IMR-90 (cell line): ENCODE measurements around the gene LDLRAD4. TPM values are rescaled to one million over a fixed set of nuclear protein-coding genes. Genes with fewer than 3 reads are reported as not detected.

Experiments used
- ATAC-seq: fragments of 200-7000 bp; cut with Tn5 transposase; 2 replicates; pipeline ENCODE4 v1.9.1; 2020; ENCODE audit warnings: low read depth, mild to moderate bottlenecking, moderate library complexity
- BruUV-seq: library from RNA; stranded (reverse); fragments of 400-500 nt; replicated peaks from 2 replicates; lab custom pipeline; 2021; lab: Mats Ljungman, UMichigan
- CTCF ChIA-PET: fragments of 300-600 bp; formaldehyde crosslinking; extraction: SDS; loops from one replicate; lab custom pipeline; 2021; ENCODE audit warnings: antibody characterized with exemption; lab: Yijun Ruan, JAX
- POLR2A ChIA-PET: fragments of 300-600 bp; sonication (Branson Sonifier 250); formaldehyde crosslinking; loops from one replicate; lab custom pipeline; 2022; ENCODE audit warnings: antibody characterized with exemption; ENCODE audit not compliant: unreplicated experiment; lab: Charles Lee
- DNase-seq: peaks from one replicate; pipeline ENCODE4 v3.0.0; 2013
- H2AFZ ChIP-seq: replicated peaks from 2 replicates; pipeline ENCODE3; 2013; ENCODE audit warnings: low read length, mild to moderate bottlenecking; ENCODE audit not compliant: poor library complexity
- H2AK5ac ChIP-seq: 2 replicates; pipeline ENCODE4 v1.6.1; 2013; ENCODE audit warnings: low read depth, low read length, inconsistent platforms
- H2AK9ac ChIP-seq: replicated peaks from 2 replicates; pipeline ENCODE3; 2013; ENCODE audit warnings: mild to moderate bottlenecking, low read depth, low read length, moderate library complexity; ENCODE audit not compliant: poor library complexity
- H2BK120ac ChIP-seq: 2 replicates; pipeline ENCODE4 v1.6.1; 2013; ENCODE audit warnings: low read depth, low read length, inconsistent platforms
- H2BK15ac ChIP-seq: 3 replicates; pipeline ENCODE4 v1.6.1; 2013; ENCODE audit warnings: low read depth, low read length, inconsistent platforms
- H2BK20ac ChIP-seq: 2 replicates; pipeline ENCODE4 v1.6.1; 2013; ENCODE audit warnings: low read depth, mild to moderate bottlenecking, inconsistent platforms, low read length, moderate library complexity
- H2BK5ac ChIP-seq: 2 replicates; pipeline ENCODE4 v1.6.1; 2013; ENCODE audit warnings: mild to moderate bottlenecking, low read depth, low read length, inconsistent platforms; ENCODE audit not compliant: poor library complexity, severe bottlenecking
- H3K14ac ChIP-seq: replicated peaks from 2 replicates; pipeline ENCODE4 v1.6.1; 2013; ENCODE audit warnings: low read depth, low read length, inconsistent platforms
- H3K18ac ChIP-seq: 2 replicates; pipeline ENCODE4 v1.6.1; 2013; ENCODE audit warnings: low read depth, low read length, control low read depth
- H3K23ac ChIP-seq: 2 replicates; pipeline ENCODE4 v1.6.1; 2013; ENCODE audit warnings: low read depth, low read length, inconsistent platforms
- H3K27ac ChIP-seq: 2 replicates; pipeline ENCODE4 v1.5.1; 2013; ENCODE audit warnings: mild to moderate bottlenecking, control low read depth, low read length; ENCODE audit not compliant: insufficient read depth
- H3K27me3 ChIP-seq: 2 replicates; pipeline ENCODE4 v1.6.1; 2013; ENCODE audit warnings: low read length; ENCODE audit not compliant: control insufficient read depth, insufficient read depth
- H3K36me3 ChIP-seq: 2 replicates; pipeline ENCODE4 v1.6.1; 2013; ENCODE audit warnings: low read length, mixed read lengths; ENCODE audit not compliant: control insufficient read depth, insufficient read depth
- H3K4ac ChIP-seq: 2 replicates; pipeline ENCODE4 v1.6.1; 2013; ENCODE audit warnings: low read depth, low read length, inconsistent platforms
- H3K4me1 ChIP-seq: 2 replicates; pipeline ENCODE4 v1.6.1; 2013; ENCODE audit warnings: low read length, mixed read lengths; ENCODE audit not compliant: control insufficient read depth, insufficient read depth
- H3K4me2 ChIP-seq: 2 replicates; pipeline ENCODE4 v1.6.1; 2013; ENCODE audit warnings: low read depth, mild to moderate bottlenecking, control low read depth, low read length, moderate library complexity
- H3K4me3 ChIP-seq: 2 replicates; pipeline ENCODE4 v1.5.1; 2013; ENCODE audit warnings: low read depth, mild to moderate bottlenecking, control low read depth, low read length, moderate library complexity; ENCODE audit not compliant: insufficient read depth
- H3K56ac ChIP-seq: 2 replicates; pipeline ENCODE4 v1.6.1; 2013; ENCODE audit warnings: low read length, inconsistent platforms; ENCODE audit not compliant: insufficient read depth; ENCODE audit errors: extremely low read depth
- H3K79me1 ChIP-seq, 2 experiments: 2 replicates each; pipeline ENCODE4 v1.6.1; 2013; ENCODE audit warnings: low read length in 2 of 2, inconsistent platforms in 1 of 2, low read depth in 1 of 2
- H3K9ac ChIP-seq: 2 replicates; pipeline ENCODE4 v1.6.1; 2013; ENCODE audit warnings: low read depth, low read length, control low read depth
- H3K9me1 ChIP-seq: 2 replicates; pipeline ENCODE4 v1.6.1; 2013; ENCODE audit warnings: low read length, inconsistent platforms; ENCODE audit not compliant: insufficient read depth
- H3K9me3 ChIP-seq: 2 replicates; pipeline ENCODE4 v1.6.1; 2013; ENCODE audit warnings: low read length; ENCODE audit not compliant: control insufficient read depth, insufficient read depth
- H4K20me1 ChIP-seq: 2 replicates; pipeline ENCODE4 v1.6.1; 2013; ENCODE audit warnings: low read length, inconsistent platforms; ENCODE audit not compliant: insufficient read depth
- H4K5ac ChIP-seq: 2 replicates; pipeline ENCODE4 v1.6.1; 2013; ENCODE audit warnings: mild to moderate bottlenecking, low read depth, low read length, control low read depth
- H4K8ac ChIP-seq, 2 experiments: 2 replicates each; pipeline ENCODE4 v1.6.1; 2013; ENCODE audit warnings: low read depth in 2 of 2, low read length in 2 of 2, control low read depth in 1 of 2, inconsistent platforms in 1 of 2
- H4K91ac ChIP-seq: 2 replicates; pipeline ENCODE4 v1.6.1; 2013; ENCODE audit warnings: low read depth, low read length, inconsistent platforms; ENCODE audit not compliant: insufficient read depth
- BHLHE40 ChIP-seq: fragments of 150-350 bp; IDR thresholded peaks from 2 replicates; pipeline ENCODE4 v1.6.1; 2016; ENCODE audit warnings: mild to moderate bottlenecking, low read depth, low read length
- CEBPB ChIP-seq: IDR thresholded peaks from 2 replicates; pipeline ENCODE4 v1.6.1; 2012; ENCODE audit warnings: low read depth, low read length, improper control_type of control experiment
- CHD1 ChIP-seq: IDR thresholded peaks from 2 replicates; pipeline ENCODE4 v1.6.1; 2012; ENCODE audit warnings: low read depth, low read length, improper control_type of control experiment
- FOS ChIP-seq: fragments of 150-350 bp; IDR thresholded peaks from 2 replicates; pipeline ENCODE4 v1.6.1; 2016; ENCODE audit warnings: low read depth, low read length
- MAZ ChIP-seq: IDR thresholded peaks from 2 replicates; pipeline ENCODE4 v1.6.1; 2012; ENCODE audit warnings: low read depth, mild to moderate bottlenecking, low read length, improper control_type of control experiment, moderate library complexity, borderline replicate concordance
- MXI1 ChIP-seq: IDR thresholded peaks from 2 replicates; pipeline ENCODE4 v1.6.1; 2012; ENCODE audit warnings: low read depth, mild to moderate bottlenecking, low read length, moderate library complexity, borderline replicate concordance
- NFE2L2 ChIP-seq: fragments of 150-350 bp; IDR thresholded peaks from 2 replicates; pipeline ENCODE4 v1.6.1; 2016; ENCODE audit warnings: low read depth, mild to moderate bottlenecking, low read length
- POLR2A ChIP-seq: IDR thresholded peaks from 2 replicates; pipeline ENCODE4 v1.6.1; 2012; ENCODE audit warnings: mild to moderate bottlenecking, low read depth, low read length
- RAD21 ChIP-seq: IDR thresholded peaks from 2 replicates; pipeline ENCODE4 v1.6.1; 2012; ENCODE audit warnings: low read length, improper control_type of control experiment
- RCOR1 ChIP-seq: IDR thresholded peaks from 2 replicates; pipeline ENCODE4 v1.6.1; 2012; ENCODE audit warnings: mild to moderate bottlenecking, low read length, improper control_type of control experiment; ENCODE audit not compliant: insufficient replicate concordance
- RFX5 ChIP-seq: IDR thresholded peaks from 2 replicates; pipeline ENCODE4 v1.8.0; 2012; ENCODE audit warnings: low read depth, mild to moderate bottlenecking, low read length, moderate library complexity
- SMC3 ChIP-seq: fragments of 150-350 bp; IDR thresholded peaks from 2 replicates; pipeline ENCODE4 v1.6.1; 2016; ENCODE audit warnings: low read depth, mild to moderate bottlenecking, antibody characterized with exemption, low read length, moderate library complexity
- USF2 ChIP-seq: fragments of 150-350 bp; IDR thresholded peaks from 2 replicates; pipeline ENCODE4 v1.6.1; 2017; ENCODE audit warnings: mild to moderate bottlenecking, antibody characterized with exemption, low read length, low read depth
- WGBS, 2 experiments: methylation state at CpG; one replicate each; pipeline versions ENCODE4 v1.1.5 to v1.1.7; 2013; ENCODE audit warnings: missing lambda C conversion rate in 2 of 2; ENCODE audit not compliant: insufficient read length in 1 of 2; ENCODE audit errors: extremely low coverage in 2 of 2; 5-methylcytosine and 5-hydroxymethylcytosine counted together
- dilution Hi-C: fragments of 300-500 bp; cut with HindIII; formaldehyde crosslinking; loops from one replicate; pipeline ENCODE4 v1.14.3; 2018; ENCODE audit warnings: low sequenced_read_pairs; ENCODE audit not compliant: unreplicated experiment
- in situ Hi-C: fragments of 300-500 bp; cut with MboI; formaldehyde crosslinking; loops from 3 replicates; pipeline ENCODE4 v1.14.3; 2019; ENCODE audit warnings: low sequenced_read_pairs, inconsistent platforms, mixed read lengths
- intact Hi-C: fragments of 100-400 bp; cut with micrococcal nuclease; formaldehyde crosslinking; loops from 2 replicates; pipeline ENCODE4 v1.10.0; 2022
- polyA plus RNA-seq, 3 experiments: library from polyadenylated mRNA; depleted of rRNA; stranded (reverse); fragments of >200 nt; gene quantifications; 2 replicates each; pipeline ENCODE4 v1.2.3, GENCODE V29; 2012; ENCODE audit warnings: low replicate concordance in 1 of 3
- total RNA-seq: library from RNA; depleted of rRNA; stranded (reverse); fragments of >200 nt; gene quantifications from 2 replicates; pipeline ENCODE4 v1.2.3, GENCODE V29; 2012
- TF ChIP-seq, protein P1 (sequence below): conservative IDR thresholded peaks from 2 replicates; pipeline ENCODE4 v1.5.1; 2012; ENCODE audit warnings: mild to moderate bottlenecking, low read depth, low read length, improper control_type of control experiment
- TF ChIP-seq, protein P2 (sequence below): fragments of 150-350 bp; IDR thresholded peaks from 2 replicates; pipeline ENCODE4 v1.6.1; 2016; ENCODE audit warnings: low read depth, mild to moderate bottlenecking, low read length, moderate library complexity, borderline replicate concordance

LDLRAD4 gene
- total and polyA plus RNA-seq, 2 of the 4 experiments (the other 2 are of a cell fraction): not detected

- H3K23ac ChIP-seq: no peak overlapping the region
- no peak overlapping the region for H2BK20ac ChIP-seq
- H3K4ac ChIP-seq: no peak overlapping the region
- no peak overlapping the region for H2BK15ac ChIP-seq
- no peaks in the 10 kb centered on the region for H3K27me3 ChIP-seq
- no peak overlapping the region for H3K27ac ChIP-seq
- H3K36me3 ChIP-seq: no peaks in the 10 kb centered on the region
- H3K9me3 ChIP-seq: no peaks in the 10 kb centered on the region
- H2BK5ac ChIP-seq: no peak overlapping the region
- POLR2A ChIA-PET: no interaction called here
- CTCF ChIA-PET: no interaction called here
- BruUV-seq: no TSS peak
- dilution Hi-C loops: no loop called here
- H2AK9ac ChIP-seq: no peak overlapping the region
- ATAC-seq (no peak), DNase-seq (no peak)
- H4K8ac ChIP-seq: no peak overlapping the region
- no peak overlapping the region for H2BK120ac ChIP-seq
- no peak overlapping the region for H3K56ac ChIP-seq
- intact Hi-C loops: no loop called here
- H4K20me1 ChIP-seq: no peaks in the 10 kb centered on the region
- no peaks in the 10 kb centered on the region for H3K4me1 ChIP-seq
- H3K4me3 ChIP-seq: no peak overlapping the region
- H4K91ac ChIP-seq: no peak overlapping the region
- H3K14ac ChIP-seq: no peak overlapping the region
- H2AK5ac ChIP-seq: no peak overlapping the region
- H3K9ac ChIP-seq: no peak overlapping the region
- no peak for TF ChIP-seq POLR2A
- TF ChIP-seq, protein P1, sequence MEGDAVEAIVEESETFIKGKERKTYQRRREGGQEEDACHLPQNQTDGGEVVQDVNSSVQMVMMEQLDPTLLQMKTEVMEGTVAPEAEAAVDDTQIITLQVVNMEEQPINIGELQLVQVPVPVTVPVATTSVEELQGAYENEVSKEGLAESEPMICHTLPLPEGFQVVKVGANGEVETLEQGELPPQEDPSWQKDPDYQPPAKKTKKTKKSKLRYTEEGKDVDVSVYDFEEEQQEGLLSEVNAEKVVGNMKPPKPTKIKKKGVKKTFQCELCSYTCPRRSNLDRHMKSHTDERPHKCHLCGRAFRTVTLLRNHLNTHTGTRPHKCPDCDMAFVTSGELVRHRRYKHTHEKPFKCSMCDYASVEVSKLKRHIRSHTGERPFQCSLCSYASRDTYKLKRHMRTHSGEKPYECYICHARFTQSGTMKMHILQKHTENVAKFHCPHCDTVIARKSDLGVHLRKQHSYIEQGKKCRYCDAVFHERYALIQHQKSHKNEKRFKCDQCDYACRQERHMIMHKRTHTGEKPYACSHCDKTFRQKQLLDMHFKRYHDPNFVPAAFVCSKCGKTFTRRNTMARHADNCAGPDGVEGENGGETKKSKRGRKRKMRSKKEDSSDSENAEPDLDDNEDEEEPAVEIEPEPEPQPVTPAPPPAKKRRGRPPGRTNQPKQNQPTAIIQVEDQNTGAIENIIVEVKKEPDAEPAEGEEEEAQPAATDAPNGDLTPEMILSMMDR: no peak
- no peak for TF ChIP-seq RCOR1
- no peak for TF ChIP-seq CEBPB
- no peak for TF ChIP-seq BHLHE40
- TF ChIP-seq MXI1: no peak
- TF ChIP-seq FOS: no peak
- no peak for TF ChIP-seq RFX5
- TF ChIP-seq USF2: no peak
- no peak for TF ChIP-seq NFE2L2
- no peak for TF ChIP-seq MAZ
- TF ChIP-seq, protein P2, sequence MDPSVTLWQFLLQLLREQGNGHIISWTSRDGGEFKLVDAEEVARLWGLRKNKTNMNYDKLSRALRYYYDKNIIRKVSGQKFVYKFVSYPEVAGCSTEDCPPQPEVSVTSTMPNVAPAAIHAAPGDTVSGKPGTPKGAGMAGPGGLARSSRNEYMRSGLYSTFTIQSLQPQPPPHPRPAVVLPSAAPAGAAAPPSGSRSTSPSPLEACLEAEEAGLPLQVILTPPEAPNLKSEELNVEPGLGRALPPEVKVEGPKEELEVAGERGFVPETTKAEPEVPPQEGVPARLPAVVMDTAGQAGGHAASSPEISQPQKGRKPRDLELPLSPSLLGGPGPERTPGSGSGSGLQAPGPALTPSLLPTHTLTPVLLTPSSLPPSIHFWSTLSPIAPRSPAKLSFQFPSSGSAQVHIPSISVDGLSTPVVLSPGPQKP: no peak
- no peak for TF ChIP-seq SMC3
- TF ChIP-seq RAD21: no peak
- TF ChIP-seq CHD1: no peak
- H2AFZ ChIP-seq: no peak overlapping the region
- H3K4me2 ChIP-seq: no peak overlapping the region
- no peak overlapping the region for H3K18ac ChIP-seq
- no peaks in the 10 kb centered on the region for H3K9me1 ChIP-seq
- no peak overlapping the region for H4K5ac ChIP-seq
- WGBS, 2 experiments: 91% methylated on average over 6 of the region's 27 CpGs; no CpG with 5 or more reads in 1 of the 2 experiments
- in situ Hi-C loops: no loop called here
- no peaks in the 10 kb centered on the region for H3K79me1 ChIP-seq
These were observed 365.3 kb downstream of the LDLRAD4 start for GRCh38 chr18:13583576-13584550.
